ENCODE data around the gene GOLGA6L2. TPM values are rescaled to one million over a fixed set of nuclear protein-coding genes. Genes with fewer than 3 reads are reported as not detected.
"Not testable (repeated sequence)": the region's sequence is repeated elsewhere in the genome, so short reads cannot be mapped to it uniquely, and the experiment has no call there.

The GOLGA6L2 gene
- total RNA-seq, 5 donors from 2014 or later (not counting 1 experiment from before 2014, with no cell fraction given) = not detected

DNA sequence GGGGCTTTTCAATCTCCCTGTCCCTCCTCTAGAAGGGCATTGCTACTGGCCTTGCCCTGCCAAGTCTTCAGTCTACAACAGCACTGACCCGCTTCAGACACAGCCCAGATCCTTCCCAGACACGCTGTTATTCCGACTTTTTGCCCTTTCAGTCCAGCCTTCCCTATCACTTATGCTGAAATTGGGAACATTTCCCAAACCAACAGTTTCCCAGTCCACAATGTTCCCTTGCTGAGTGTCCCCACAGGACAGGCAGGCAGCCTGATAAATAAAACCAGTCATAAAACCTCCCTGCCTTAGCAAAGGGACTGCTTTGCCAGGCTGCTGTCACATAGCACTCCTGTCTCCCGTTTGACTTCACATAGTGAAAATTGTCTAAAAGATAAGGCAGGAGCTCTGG is 43.5 kb downstream of the GOLGA6L2 start:
- ATAC-seq (replicated peaks in 1 of 4) (no peak), DNase-seq (no peak)
- no peak overlapping the region for H3K4me3 Mint-ChIP-seq
- CTCF ChIA-PET = no interaction called here
- no peaks in the 10 kb centered on the region for H3K9me3 Mint-ChIP-seq
- Histone ChIP-seq H3K27ac (ENCODE audit: low read length) (no peak overlapping the region), H3K4me3 (ENCODE audit: control insufficient read depth in 1 of 2, extremely low read depth in 1 of 2, low read length in 1 of 2) (no peak overlapping the region), H3K4me1 (ENCODE audit: control insufficient read depth in 1 of 2, extremely low read depth in 1 of 2, insufficient read depth in 2 of 2, low read length in 2 of 2) (no peaks in the 10 kb centered on the region), H3K9me3 (no peaks in the 10 kb centered on the region), H3K36me3 (ENCODE audit: control insufficient read depth in 2 of 2, extremely low read depth in 1 of 2, insufficient read depth in 1 of 2, low read length in 1 of 2) (no peaks in the 10 kb centered on the region), H3K27me3 (replicated peaks in 1 of 2; ENCODE audit: control insufficient read depth in 2 of 2, extremely low read depth in 1 of 2, insufficient read depth in 2 of 2, low read length in 1 of 2) (peaks cover 0 to 7% of the 10 kb centered on the region in 2 experiments)
- POLR2A ChIA-PET = no interaction called here
- peaks cover 8% of the 10 kb centered on the region in 2 donors for H3K27me3 Mint-ChIP-seq
- 84% methylated on average over 3 of the region's 4 CpGs for WGBS (ENCODE audit: insufficient coverage)
- no peaks in the 10 kb centered on the region for H3K4me1 Mint-ChIP-seq
- H3K27ac Mint-ChIP-seq = no peak overlapping the region
- H3K36me3 Mint-ChIP-seq = no peaks in the 10 kb centered on the region

DNA sequence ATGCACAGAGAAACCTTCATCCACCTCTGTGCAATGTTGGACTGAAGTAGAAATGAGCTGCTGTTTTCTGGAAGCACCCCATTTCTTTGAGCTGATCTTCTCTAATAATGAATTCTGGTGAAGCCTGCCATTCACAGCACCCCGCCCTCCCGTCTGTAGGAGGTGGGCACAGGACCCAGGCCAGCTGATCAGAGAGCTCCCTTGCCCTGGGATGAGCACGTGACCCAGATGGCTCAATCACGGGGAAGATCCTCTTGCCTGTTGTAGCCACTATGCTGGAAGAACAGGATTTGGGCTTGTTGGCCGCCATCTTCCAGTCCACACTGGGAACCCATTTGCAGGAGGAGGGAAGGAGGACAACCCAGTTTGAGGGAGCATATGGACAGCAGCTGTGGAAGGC is 44.5 kb downstream of the GOLGA6L2 start:
- no peaks in the 10 kb centered on the region for H3K36me3 ChIP-seq (ENCODE audit: control insufficient read depth in 2 of 2, extremely low read depth in 1 of 2, insufficient read depth in 1 of 2, low read length in 1 of 2)
- DNase-seq (no peak), ATAC-seq (replicated peaks in 1 of 4) (no peak)
- 58% methylated on average over 4 of the region's 5 CpGs for WGBS (ENCODE audit: insufficient coverage)
- H3K4me3 Mint-ChIP-seq = no peak overlapping the region
- peaks cover 0 to 7% of the 10 kb centered on the region in 2 experiments for H3K27me3 ChIP-seq (replicated peaks in 1 of 2; ENCODE audit: control insufficient read depth in 2 of 2, extremely low read depth in 1 of 2, insufficient read depth in 2 of 2, low read length in 1 of 2)
- no peak overlapping the region for H3K27ac Mint-ChIP-seq
- CTCF ChIA-PET = no interaction called here
- H3K4me1 ChIP-seq (ENCODE audit: control insufficient read depth in 1 of 2, extremely low read depth in 1 of 2, insufficient read depth in 2 of 2, low read length in 2 of 2) = no peaks in the 10 kb centered on the region
- no peak overlapping the region for H3K27ac ChIP-seq (ENCODE audit: low read length)
- H3K27me3 Mint-ChIP-seq = peaks cover 8% of the 10 kb centered on the region in 2 donors
- H3K4me1 Mint-ChIP-seq = no peaks in the 10 kb centered on the region
- H3K9me3 ChIP-seq = no peaks in the 10 kb centered on the region
- POLR2A ChIA-PET = no interaction called here
- no peaks in the 10 kb centered on the region for H3K36me3 Mint-ChIP-seq
- no peaks in the 10 kb centered on the region for H3K9me3 Mint-ChIP-seq
- no peak overlapping the region for H3K4me3 ChIP-seq (ENCODE audit: control insufficient read depth in 1 of 2, extremely low read depth in 1 of 2, low read length in 1 of 2)

DNA sequence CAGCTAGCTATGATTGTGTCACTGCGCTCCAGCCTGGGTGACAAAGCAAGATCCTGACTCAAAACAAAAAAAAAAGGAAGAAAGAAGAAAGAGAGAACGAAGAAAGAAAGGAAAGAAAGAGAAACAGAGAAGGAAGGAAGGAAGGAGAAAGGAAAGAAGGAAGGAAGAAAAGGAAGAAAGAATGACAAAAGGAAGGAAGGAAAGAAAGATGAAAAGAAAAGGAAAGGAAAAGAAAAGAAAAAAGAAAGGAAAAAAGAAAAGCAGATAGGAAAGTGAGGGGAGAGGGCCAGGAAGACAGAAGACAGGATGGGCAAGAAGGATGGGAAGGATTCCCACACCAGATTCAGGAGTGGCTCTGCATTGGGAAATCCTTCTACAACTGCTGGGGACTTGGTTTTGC is 44.9 kb downstream of the GOLGA6L2 start:
- CTCF ChIA-PET = no interaction called here
- POLR2A ChIA-PET = no interaction called here
- 65% methylated on average over 2 of the region's 2 CpGs for WGBS (ENCODE audit: insufficient coverage)
- Histone ChIP-seq H3K4me1 (ENCODE audit: control insufficient read depth in 1 of 2, extremely low read depth in 1 of 2, insufficient read depth in 2 of 2, low read length in 2 of 2) (no peaks in the 10 kb centered on the region), H3K9me3 (no peaks in the 10 kb centered on the region), H3K27ac (ENCODE audit: low read length) (no peak overlapping the region), H3K27me3 (replicated peaks in 1 of 2; ENCODE audit: control insufficient read depth in 2 of 2, extremely low read depth in 1 of 2, insufficient read depth in 2 of 2, low read length in 1 of 2) (peaks cover 0 to 7% of the 10 kb centered on the region in 2 experiments), H3K4me3 (ENCODE audit: control insufficient read depth in 1 of 2, extremely low read depth in 1 of 2, low read length in 1 of 2) (no peak overlapping the region), H3K36me3 (ENCODE audit: control insufficient read depth in 2 of 2, extremely low read depth in 1 of 2, insufficient read depth in 1 of 2, low read length in 1 of 2) (no peaks in the 10 kb centered on the region)
- Mint-ChIP-seq H3K27me3 (peaks cover 8% of the 10 kb centered on the region in 2 donors), H3K4me1 (no peaks in the 10 kb centered on the region), H3K27ac (no peak overlapping the region), H3K4me3 (no peak overlapping the region), H3K9me3 (no peaks in the 10 kb centered on the region), H3K36me3 (no peaks in the 10 kb centered on the region)
- no peak for ATAC-seq (replicated peaks in 1 of 4)
- no peak for DNase-seq

DNA sequence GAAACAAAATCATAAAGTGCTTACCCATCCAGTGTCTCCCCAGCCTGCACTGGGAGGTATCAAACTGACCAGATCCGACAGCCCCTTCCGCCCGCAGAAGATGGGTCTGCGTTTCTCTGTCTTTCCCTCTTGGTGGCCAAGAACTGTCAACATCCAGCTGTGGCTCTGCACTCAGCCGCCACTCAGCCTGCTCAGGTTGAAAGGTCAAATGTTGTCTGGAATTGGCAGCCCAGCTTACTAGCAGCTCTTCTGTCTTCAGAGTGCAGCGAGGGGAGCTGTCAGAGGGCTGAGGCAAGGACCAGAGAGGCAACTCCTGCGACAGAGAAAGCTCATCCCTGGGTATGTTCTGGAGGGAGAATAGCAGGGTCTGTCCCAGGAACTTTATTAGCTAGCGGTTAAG is 45.4 kb downstream of the GOLGA6L2 start:
- Histone ChIP-seq H3K4me1 (ENCODE audit: control insufficient read depth in 1 of 2, extremely low read depth in 1 of 2, insufficient read depth in 2 of 2, low read length in 2 of 2) (no peaks in the 10 kb centered on the region), H3K27ac (ENCODE audit: low read length) (no peak overlapping the region), H3K4me3 (ENCODE audit: control insufficient read depth in 1 of 2, extremely low read depth in 1 of 2, low read length in 1 of 2) (no peak overlapping the region), H3K9me3 (no peaks in the 10 kb centered on the region), H3K27me3 (replicated peaks in 1 of 2; ENCODE audit: control insufficient read depth in 2 of 2, extremely low read depth in 1 of 2, insufficient read depth in 2 of 2, low read length in 1 of 2) (peaks cover 0 to 7% of the 10 kb centered on the region in 2 experiments), H3K36me3 (ENCODE audit: control insufficient read depth in 2 of 2, extremely low read depth in 1 of 2, insufficient read depth in 1 of 2, low read length in 1 of 2) (no peaks in the 10 kb centered on the region)
- ChIA-PET CTCF (no interaction called here), POLR2A (no interaction called here)
- no peak for ATAC-seq (replicated peaks in 1 of 4)
- no peaks in the 10 kb centered on the region for H3K4me1 Mint-ChIP-seq
- H3K27ac Mint-ChIP-seq = no peak overlapping the region
- H3K27me3 Mint-ChIP-seq = peaks cover 3 to 8% of the 10 kb centered on the region in 2 donors
- no peak for DNase-seq
- no peak overlapping the region for H3K4me3 Mint-ChIP-seq
- H3K9me3 Mint-ChIP-seq = no peaks in the 10 kb centered on the region
- 82% methylated on average over 6 of the region's 8 CpGs for WGBS (ENCODE audit: insufficient coverage)
- H3K36me3 Mint-ChIP-seq = no peaks in the 10 kb centered on the region

DNA sequence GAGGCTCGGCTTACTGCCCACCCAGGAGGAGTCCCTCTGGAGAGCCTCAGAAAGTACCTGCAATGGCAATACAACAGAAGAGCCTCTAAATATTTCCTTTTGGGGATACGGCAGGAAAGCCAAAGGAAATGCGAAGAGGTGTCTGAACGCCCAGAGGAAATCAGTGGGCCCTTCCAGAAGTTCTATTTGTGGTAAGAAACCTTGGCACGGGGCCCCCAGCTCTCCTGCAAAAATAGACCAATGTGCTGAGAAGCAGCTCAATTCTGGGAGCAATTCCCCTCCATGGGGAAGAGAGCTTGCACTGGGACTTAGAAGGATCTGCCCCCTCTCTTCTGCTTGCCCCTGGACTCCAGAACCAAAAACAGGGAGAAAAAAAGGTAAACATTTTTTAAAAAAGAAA is 47.8 kb downstream of the GOLGA6L2 start:
- H3K4me1 ChIP-seq (ENCODE audit: control insufficient read depth in 1 of 2, extremely low read depth in 1 of 2, insufficient read depth in 2 of 2, low read length in 2 of 2); DNase-seq; H3K4me3 ChIP-seq (ENCODE audit: control insufficient read depth in 1 of 2, extremely low read depth in 1 of 2, low read length in 1 of 2); H3K9me3 ChIP-seq; H3K4me1 Mint-ChIP-seq; H3K9me3 Mint-ChIP-seq; H3K4me3 Mint-ChIP-seq; CTCF ChIA-PET; H3K27me3 Mint-ChIP-seq; H3K27ac ChIP-seq (ENCODE audit: low read length); ATAC-seq (replicated peaks in 1 of 4); H3K36me3 Mint-ChIP-seq; H3K36me3 ChIP-seq (ENCODE audit: control insufficient read depth in 2 of 2, extremely low read depth in 1 of 2, insufficient read depth in 1 of 2, low read length in 1 of 2); POLR2A ChIA-PET; H3K27me3 ChIP-seq (replicated peaks in 1 of 2; ENCODE audit: control insufficient read depth in 2 of 2, extremely low read depth in 1 of 2, insufficient read depth in 2 of 2, low read length in 1 of 2); H3K27ac Mint-ChIP-seq: not testable (repeated sequence)
- WGBS (ENCODE audit: insufficient coverage) = 56% methylated on average over 4 of the region's 5 CpGs

DNA sequence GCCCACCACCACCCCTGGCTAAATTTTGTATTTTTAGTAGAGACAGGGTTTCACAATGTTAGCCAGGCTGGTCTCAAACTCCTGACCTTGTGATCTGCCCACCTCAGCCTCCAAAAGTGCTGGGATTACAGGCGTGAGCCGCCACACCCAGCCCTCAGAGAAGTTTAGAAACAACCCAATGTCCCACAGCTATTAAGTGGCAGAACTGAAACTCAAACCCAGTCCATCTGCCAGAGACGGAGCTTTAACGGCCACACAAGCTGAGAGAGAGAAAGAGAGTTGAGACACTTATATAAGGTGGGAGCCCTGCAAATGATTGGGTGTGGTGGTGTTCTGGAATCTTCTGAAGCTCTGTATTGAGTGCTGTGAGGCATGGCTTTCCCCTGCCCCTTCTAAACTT is 48.7 kb downstream of the GOLGA6L2 start:
- not testable (repeated sequence) for H3K4me1 Mint-ChIP-seq

DNA sequence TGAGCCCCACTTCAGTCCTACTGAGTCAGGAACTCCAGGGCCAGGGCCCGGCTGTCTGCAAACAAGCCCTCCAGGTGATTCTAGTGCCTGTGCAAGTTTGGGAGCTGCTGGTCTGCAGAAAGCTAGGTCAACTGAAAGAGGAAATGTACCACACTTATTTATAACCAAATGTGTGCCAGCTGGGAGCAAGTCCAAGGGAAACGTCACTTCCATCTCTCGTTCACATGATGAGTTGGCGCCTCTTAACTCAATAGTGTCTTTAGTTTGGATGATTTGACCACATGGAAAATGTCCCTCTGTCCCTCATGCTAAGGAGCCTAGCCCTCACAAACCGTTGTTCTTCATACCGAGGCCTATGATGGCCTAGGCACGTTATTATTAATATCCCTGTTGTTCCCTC is 49.3 kb downstream of the GOLGA6L2 start:
- 75% methylated on average over 1 of the region's 7 CpGs for WGBS (ENCODE audit: insufficient coverage)
- peaks cover 3 to 8% of the 10 kb centered on the region in 2 donors for H3K27me3 Mint-ChIP-seq
- Histone ChIP-seq H3K4me3 (ENCODE audit: control insufficient read depth in 1 of 2, extremely low read depth in 1 of 2, low read length in 1 of 2) (no peak overlapping the region), H3K9me3 (no peaks in the 10 kb centered on the region), H3K36me3 (ENCODE audit: control insufficient read depth in 2 of 2, extremely low read depth in 1 of 2, insufficient read depth in 1 of 2, low read length in 1 of 2) (no peaks in the 10 kb centered on the region), H3K4me1 (ENCODE audit: control insufficient read depth in 1 of 2, extremely low read depth in 1 of 2, insufficient read depth in 2 of 2, low read length in 2 of 2) (no peaks in the 10 kb centered on the region), H3K27ac (ENCODE audit: low read length) (no peak overlapping the region), H3K27me3 (replicated peaks in 1 of 2; ENCODE audit: control insufficient read depth in 2 of 2, extremely low read depth in 1 of 2, insufficient read depth in 2 of 2, low read length in 1 of 2) (peaks cover 0 to 3% of the 10 kb centered on the region in 2 experiments)
- no peaks in the 10 kb centered on the region for H3K4me1 Mint-ChIP-seq
- no peak overlapping the region for H3K4me3 Mint-ChIP-seq
- no peaks in the 10 kb centered on the region for H3K9me3 Mint-ChIP-seq
- no peak for DNase-seq
- no peak overlapping the region for H3K27ac Mint-ChIP-seq
- no peaks in the 10 kb centered on the region for H3K36me3 Mint-ChIP-seq
- CTCF ChIA-PET = no interaction called here
- no peak for ATAC-seq (replicated peaks in 1 of 4)
- POLR2A ChIA-PET = no interaction called here

More for the DNA sequence above, 48.7 kb downstream of the GOLGA6L2 start:
- H3K4me1 ChIP-seq (ENCODE audit: control insufficient read depth in 1 of 2, extremely low read depth in 1 of 2, insufficient read depth in 2 of 2, low read length in 2 of 2); H3K27me3 Mint-ChIP-seq; H3K27ac Mint-ChIP-seq; CTCF ChIA-PET; POLR2A ChIA-PET; H3K4me3 Mint-ChIP-seq; H3K9me3 ChIP-seq; H3K9me3 Mint-ChIP-seq; H3K36me3 Mint-ChIP-seq; H3K36me3 ChIP-seq (ENCODE audit: control insufficient read depth in 2 of 2, extremely low read depth in 1 of 2, insufficient read depth in 1 of 2, low read length in 1 of 2); ATAC-seq (replicated peaks in 1 of 4); H3K27ac ChIP-seq (ENCODE audit: low read length); H3K4me3 ChIP-seq (ENCODE audit: control insufficient read depth in 1 of 2, extremely low read depth in 1 of 2, low read length in 1 of 2); DNase-seq; H3K27me3 ChIP-seq (replicated peaks in 1 of 2; ENCODE audit: control insufficient read depth in 2 of 2, extremely low read depth in 1 of 2, insufficient read depth in 2 of 2, low read length in 1 of 2): not testable (repeated sequence)
- 60% methylated on average over 1 of the region's 4 CpGs for WGBS (ENCODE audit: insufficient coverage)
